PC-9 (cell line): ENCODE measurements around the gene TMEM131L.

Experiments used
- CTCF ChIP-seq: fragments of 200-600 bp; sonication (generic); conservative IDR thresholded peaks from 2 replicates; pipeline ENCODE4 v1.6.1; 2017; ENCODE audit warnings: mixed run types, antibody characterized with exemption, mild to moderate bottlenecking, moderate library complexity
- EZH2 ChIP-seq: fragments of 200-600 bp; sonication (generic); IDR thresholded peaks from 2 replicates; pipeline ENCODE4 v1.8.0; 2017; ENCODE audit warnings: antibody characterized with exemption, low read depth

GRCh38 chr4:153545822-153546221 lies 79.7 kb downstream of the TMEM131L start:
- TF ChIP-seq CTCF, result no peak
- TF ChIP-seq EZH2, result no peak
